Measurements from ENCODE around the gene OLR1.

- TF ChIP-seq, protein P1, sequence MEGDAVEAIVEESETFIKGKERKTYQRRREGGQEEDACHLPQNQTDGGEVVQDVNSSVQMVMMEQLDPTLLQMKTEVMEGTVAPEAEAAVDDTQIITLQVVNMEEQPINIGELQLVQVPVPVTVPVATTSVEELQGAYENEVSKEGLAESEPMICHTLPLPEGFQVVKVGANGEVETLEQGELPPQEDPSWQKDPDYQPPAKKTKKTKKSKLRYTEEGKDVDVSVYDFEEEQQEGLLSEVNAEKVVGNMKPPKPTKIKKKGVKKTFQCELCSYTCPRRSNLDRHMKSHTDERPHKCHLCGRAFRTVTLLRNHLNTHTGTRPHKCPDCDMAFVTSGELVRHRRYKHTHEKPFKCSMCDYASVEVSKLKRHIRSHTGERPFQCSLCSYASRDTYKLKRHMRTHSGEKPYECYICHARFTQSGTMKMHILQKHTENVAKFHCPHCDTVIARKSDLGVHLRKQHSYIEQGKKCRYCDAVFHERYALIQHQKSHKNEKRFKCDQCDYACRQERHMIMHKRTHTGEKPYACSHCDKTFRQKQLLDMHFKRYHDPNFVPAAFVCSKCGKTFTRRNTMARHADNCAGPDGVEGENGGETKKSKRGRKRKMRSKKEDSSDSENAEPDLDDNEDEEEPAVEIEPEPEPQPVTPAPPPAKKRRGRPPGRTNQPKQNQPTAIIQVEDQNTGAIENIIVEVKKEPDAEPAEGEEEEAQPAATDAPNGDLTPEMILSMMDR (IDR thresholded peaks at IDR 0.05), result no peak
- TF ChIP-seq POLR2A (IDR thresholded peaks at IDR 0.05), result no peak
These were observed 17.8 kb downstream of the OLR1 start for GRCh38 chr12:10154145-10154496.

Data from lower leg skin (tissue), 3 donors.